ENCODE measurements around the gene FMN1. TPM values are rescaled to one million over a fixed set of nuclear protein-coding genes. Genes with fewer than 3 reads are reported as not detected.
A peak's percentile ranks its signal among the peaks of the same experiment; 100 is the strongest.

FMN1 gene
- total RNA-seq, 1 experiment from 2014 or later: 25.8 TPM

DNA sequence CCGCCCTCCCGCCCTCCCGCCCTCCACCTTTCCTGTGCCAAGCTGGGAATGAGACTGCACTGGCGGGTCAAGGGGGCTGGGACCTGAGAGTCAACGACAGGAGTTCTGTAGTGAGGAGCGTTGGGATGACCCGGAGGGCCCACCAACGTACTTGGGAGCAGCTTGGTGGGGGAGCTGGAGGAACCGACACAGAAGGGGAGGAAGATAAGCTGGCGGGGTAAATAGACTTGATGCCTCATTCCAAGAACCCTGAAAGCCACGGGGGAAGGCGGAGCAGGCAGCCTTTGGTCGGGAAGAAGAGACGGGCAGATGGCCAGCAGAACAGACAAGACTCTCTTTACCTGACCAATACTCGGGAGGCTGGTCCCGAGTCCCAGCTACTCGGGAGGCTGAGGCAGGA lies 277 bp downstream of the FMN1 start:
- no peaks in the 10 kb centered on the region for H3K9me3 ChIP-seq (ENCODE audit: insufficient read depth, low read depth)
- H3K79me2 ChIP-seq (ENCODE audit: low read depth): no peaks in the 10 kb centered on the region
- peak overlapping the region; percentile 80 for H3K4me2 ChIP-seq
- no peak for TF ChIP-seq EZH2 (IDR thresholded peaks at IDR 0.05; ENCODE audit: low read depth)
- TF ChIP-seq, protein P1, sequence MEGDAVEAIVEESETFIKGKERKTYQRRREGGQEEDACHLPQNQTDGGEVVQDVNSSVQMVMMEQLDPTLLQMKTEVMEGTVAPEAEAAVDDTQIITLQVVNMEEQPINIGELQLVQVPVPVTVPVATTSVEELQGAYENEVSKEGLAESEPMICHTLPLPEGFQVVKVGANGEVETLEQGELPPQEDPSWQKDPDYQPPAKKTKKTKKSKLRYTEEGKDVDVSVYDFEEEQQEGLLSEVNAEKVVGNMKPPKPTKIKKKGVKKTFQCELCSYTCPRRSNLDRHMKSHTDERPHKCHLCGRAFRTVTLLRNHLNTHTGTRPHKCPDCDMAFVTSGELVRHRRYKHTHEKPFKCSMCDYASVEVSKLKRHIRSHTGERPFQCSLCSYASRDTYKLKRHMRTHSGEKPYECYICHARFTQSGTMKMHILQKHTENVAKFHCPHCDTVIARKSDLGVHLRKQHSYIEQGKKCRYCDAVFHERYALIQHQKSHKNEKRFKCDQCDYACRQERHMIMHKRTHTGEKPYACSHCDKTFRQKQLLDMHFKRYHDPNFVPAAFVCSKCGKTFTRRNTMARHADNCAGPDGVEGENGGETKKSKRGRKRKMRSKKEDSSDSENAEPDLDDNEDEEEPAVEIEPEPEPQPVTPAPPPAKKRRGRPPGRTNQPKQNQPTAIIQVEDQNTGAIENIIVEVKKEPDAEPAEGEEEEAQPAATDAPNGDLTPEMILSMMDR (conservative IDR thresholded peaks at IDR 0.05): no peak
- peaks cover under 1% of the 10 kb centered on the region; the same call in 1 of the 2 replicates for H3K4me1 ChIP-seq (replicated peaks; ENCODE audit: insufficient read depth)
- H3K36me3 ChIP-seq (ENCODE audit: low read depth): no peaks in the 10 kb centered on the region
- no peaks in the 10 kb centered on the region for H4K20me1 ChIP-seq (ENCODE audit: insufficient read depth)
- intact Hi-C loops (cut with micrococcal nuclease; ENCODE audit: unreplicated experiment): no loop called here
- no TSS peak for BruUV-seq (replicated peaks)
- no peak overlapping the region for H3K27ac ChIP-seq
- DNase-seq: no peak
- no peaks in the 10 kb centered on the region for H3K9me2 ChIP-seq (ENCODE audit: insufficient read depth)
- CTCF ChIA-PET: interaction anchor here (0.6 to 0.7 kb wide), 2 partner anchors 35 to 65 kb away, joined by 4 to 11 read pairs; no protein-coding TSS in a partner anchor
- H3F3A ChIP-seq (ENCODE audit: insufficient read depth, low read depth): no peaks in the 10 kb centered on the region
- POLR2A ChIA-PET (ENCODE audit: unreplicated experiment): no interaction called here
- no peaks in the 10 kb centered on the region for H3K27me3 ChIP-seq (ENCODE audit: insufficient read depth, low read depth)
- H2AFZ ChIP-seq: no peak overlapping the region
- H3K4me3 ChIP-seq: peak overlapping the region; percentile 66

DNA sequence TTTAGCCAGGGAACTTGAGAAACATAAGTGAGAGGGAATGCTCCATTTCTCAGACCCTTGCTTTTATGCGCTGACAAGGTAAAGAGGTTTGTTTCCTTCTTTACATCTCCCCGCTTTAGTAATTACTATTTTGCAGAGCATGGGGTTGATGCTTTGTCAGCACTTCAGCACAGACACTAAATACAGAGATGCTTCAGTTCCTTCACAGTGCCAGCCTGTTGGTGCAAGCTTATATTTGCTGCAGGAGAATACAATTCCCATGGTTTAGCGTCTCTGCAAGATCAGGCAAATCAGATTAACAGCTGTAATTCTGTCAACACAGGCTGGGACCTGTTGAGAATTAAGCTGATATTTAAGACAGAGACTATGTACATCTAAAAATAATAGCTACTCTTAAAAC lies 2.9 kb downstream of the FMN1 start:
- BruUV-seq (replicated peaks): no TSS peak

DNA sequence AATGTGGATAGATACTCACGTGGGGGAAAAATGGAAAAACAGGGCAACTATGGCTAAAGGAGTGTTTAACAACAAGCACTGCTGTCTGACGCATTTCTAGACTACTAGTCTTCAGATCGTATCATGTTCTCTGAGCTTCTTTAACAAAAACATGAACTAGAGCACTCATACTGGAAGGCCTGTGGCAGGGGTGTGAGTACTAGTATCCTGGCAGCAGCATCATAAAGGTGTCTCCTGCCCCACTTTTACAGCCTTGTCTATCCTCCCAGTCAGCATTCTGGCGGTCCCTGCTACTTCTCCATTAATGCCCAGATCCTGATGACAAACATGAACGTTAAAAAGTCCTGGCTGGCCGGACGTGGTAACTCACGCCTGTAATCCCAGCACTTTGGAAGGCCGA lies 4.0 kb downstream of the FMN1 start:
- Histone ChIP-seq H3K4me2 (no peak overlapping the region), H4K20me1 (ENCODE audit: insufficient read depth) (no peaks in the 10 kb centered on the region), H3K27me3 (ENCODE audit: insufficient read depth, low read depth) (no peaks in the 10 kb centered on the region), H3K9me2 (ENCODE audit: insufficient read depth) (no peaks in the 10 kb centered on the region), H3K4me3 (no peak overlapping the region), H3K27ac (no peak overlapping the region), H3K36me3 (ENCODE audit: low read depth) (no peaks in the 10 kb centered on the region), H3K79me2 (ENCODE audit: low read depth) (no peaks in the 10 kb centered on the region), H3K9me3 (ENCODE audit: insufficient read depth, low read depth) (no peaks in the 10 kb centered on the region), H3K4me1 (replicated peaks; ENCODE audit: insufficient read depth) (no peaks in the 10 kb centered on the region), H2AFZ (no peak overlapping the region), H3F3A (ENCODE audit: insufficient read depth, low read depth) (no peaks in the 10 kb centered on the region)
- ChIA-PET CTCF (no interaction called here), POLR2A (ENCODE audit: unreplicated experiment) (no interaction called here)
- intact Hi-C loops (cut with micrococcal nuclease; ENCODE audit: unreplicated experiment): no loop called here
- TF ChIP-seq, protein P1 (conservative IDR thresholded peaks at IDR 0.05): no peak
- TF ChIP-seq EZH2 (IDR thresholded peaks at IDR 0.05; ENCODE audit: low read depth): no peak
- BruUV-seq (replicated peaks): no TSS peak
- no peak for DNase-seq

More for the DNA sequence above, 2.9 kb downstream of the FMN1 start:
- no peak for TF ChIP-seq EZH2 (IDR thresholded peaks at IDR 0.05; ENCODE audit: low read depth)
- TF ChIP-seq, protein P1 (conservative IDR thresholded peaks at IDR 0.05): no peak
- no peak overlapping the region for H3K4me2 ChIP-seq
- H3K4me3 ChIP-seq: no peak overlapping the region
- CTCF ChIA-PET: interaction anchor here (0.5 kb wide), 1 partner anchor 10 kb away, joined by 4 read pairs; no protein-coding TSS in a partner anchor
- H3K27ac ChIP-seq: no peak overlapping the region
- no peaks in the 10 kb centered on the region for H3K9me2 ChIP-seq (ENCODE audit: insufficient read depth)
- no peaks in the 10 kb centered on the region for H3K79me2 ChIP-seq (ENCODE audit: low read depth)
- no peaks in the 10 kb centered on the region for H3K9me3 ChIP-seq (ENCODE audit: insufficient read depth, low read depth)
- POLR2A ChIA-PET (ENCODE audit: unreplicated experiment): no interaction called here
- H3K27me3 ChIP-seq (ENCODE audit: insufficient read depth, low read depth): no peaks in the 10 kb centered on the region
- H3K4me1 ChIP-seq (replicated peaks; ENCODE audit: insufficient read depth): no peaks in the 10 kb centered on the region
- H2AFZ ChIP-seq: no peak overlapping the region
- intact Hi-C loops (cut with micrococcal nuclease; ENCODE audit: unreplicated experiment): no loop called here
- no peaks in the 10 kb centered on the region for H3F3A ChIP-seq (ENCODE audit: insufficient read depth, low read depth)
- no peaks in the 10 kb centered on the region for H4K20me1 ChIP-seq (ENCODE audit: insufficient read depth)
- no peak for DNase-seq
- H3K36me3 ChIP-seq (ENCODE audit: low read depth): no peaks in the 10 kb centered on the region
